ENCODE data around the gene TRIM34.

- TF ChIP-seq RAD21 (IDR thresholded peaks at IDR 0.05 in 1 of 2, conservative IDR thresholded peaks at IDR 0.05 in 1 of 2; ENCODE audit: low read depth in 2 of 2, low read length in 2 of 2), result no peak
- TF ChIP-seq YY1 (IDR thresholded peaks at IDR 0.05; ENCODE audit: low read depth, low read length), result no peak
- TF ChIP-seq EZH2 (IDR thresholded peaks at IDR 0.05; ENCODE audit: low read depth, low read length, severe bottlenecking), result no peak
- TF ChIP-seq, protein P1, sequence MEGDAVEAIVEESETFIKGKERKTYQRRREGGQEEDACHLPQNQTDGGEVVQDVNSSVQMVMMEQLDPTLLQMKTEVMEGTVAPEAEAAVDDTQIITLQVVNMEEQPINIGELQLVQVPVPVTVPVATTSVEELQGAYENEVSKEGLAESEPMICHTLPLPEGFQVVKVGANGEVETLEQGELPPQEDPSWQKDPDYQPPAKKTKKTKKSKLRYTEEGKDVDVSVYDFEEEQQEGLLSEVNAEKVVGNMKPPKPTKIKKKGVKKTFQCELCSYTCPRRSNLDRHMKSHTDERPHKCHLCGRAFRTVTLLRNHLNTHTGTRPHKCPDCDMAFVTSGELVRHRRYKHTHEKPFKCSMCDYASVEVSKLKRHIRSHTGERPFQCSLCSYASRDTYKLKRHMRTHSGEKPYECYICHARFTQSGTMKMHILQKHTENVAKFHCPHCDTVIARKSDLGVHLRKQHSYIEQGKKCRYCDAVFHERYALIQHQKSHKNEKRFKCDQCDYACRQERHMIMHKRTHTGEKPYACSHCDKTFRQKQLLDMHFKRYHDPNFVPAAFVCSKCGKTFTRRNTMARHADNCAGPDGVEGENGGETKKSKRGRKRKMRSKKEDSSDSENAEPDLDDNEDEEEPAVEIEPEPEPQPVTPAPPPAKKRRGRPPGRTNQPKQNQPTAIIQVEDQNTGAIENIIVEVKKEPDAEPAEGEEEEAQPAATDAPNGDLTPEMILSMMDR (IDR thresholded peaks at IDR 0.05; ENCODE audit: control extremely low read depth in 1 of 3, insufficient read depth in 1 of 3, low read depth in 1 of 3, low read length in 3 of 3), result no peak
- TF ChIP-seq POLR2A (IDR thresholded peaks at IDR 0.05; ENCODE audit: control extremely low read depth in 1 of 2, low read depth in 2 of 2, low read length in 2 of 2), result peak in 1 of 2 experiments; percentile 78; a peak in 2 of 3 replicates
Observed at GRCh38 chr11:5689551-5689983, 64.8 kb downstream of the TRIM34 start, which contains the start of gene TRIM22.
